GM19372 (cell line): Measurements from ENCODE around the gene PHACTR3.

ENCODE experiments used
- ATAC-seq: cut with Tn5 transposase; IDR thresholded peaks from one replicate; pipeline ENCODE4 v1.9.1; 2021; ENCODE audit warnings: mild to moderate bottlenecking, low read depth, moderate library complexity; ENCODE audit not compliant: unreplicated experiment

PHACTR3 gene

GRCh38 chr20:59667131-59667530 is 62.8 kb downstream of the PHACTR3 start:
- ATAC-seq, result no peak

GRCh38 chr20:59667981-59668515 is 63.7 kb downstream of the PHACTR3 start:
- ATAC-seq, result no peak

DNA sequence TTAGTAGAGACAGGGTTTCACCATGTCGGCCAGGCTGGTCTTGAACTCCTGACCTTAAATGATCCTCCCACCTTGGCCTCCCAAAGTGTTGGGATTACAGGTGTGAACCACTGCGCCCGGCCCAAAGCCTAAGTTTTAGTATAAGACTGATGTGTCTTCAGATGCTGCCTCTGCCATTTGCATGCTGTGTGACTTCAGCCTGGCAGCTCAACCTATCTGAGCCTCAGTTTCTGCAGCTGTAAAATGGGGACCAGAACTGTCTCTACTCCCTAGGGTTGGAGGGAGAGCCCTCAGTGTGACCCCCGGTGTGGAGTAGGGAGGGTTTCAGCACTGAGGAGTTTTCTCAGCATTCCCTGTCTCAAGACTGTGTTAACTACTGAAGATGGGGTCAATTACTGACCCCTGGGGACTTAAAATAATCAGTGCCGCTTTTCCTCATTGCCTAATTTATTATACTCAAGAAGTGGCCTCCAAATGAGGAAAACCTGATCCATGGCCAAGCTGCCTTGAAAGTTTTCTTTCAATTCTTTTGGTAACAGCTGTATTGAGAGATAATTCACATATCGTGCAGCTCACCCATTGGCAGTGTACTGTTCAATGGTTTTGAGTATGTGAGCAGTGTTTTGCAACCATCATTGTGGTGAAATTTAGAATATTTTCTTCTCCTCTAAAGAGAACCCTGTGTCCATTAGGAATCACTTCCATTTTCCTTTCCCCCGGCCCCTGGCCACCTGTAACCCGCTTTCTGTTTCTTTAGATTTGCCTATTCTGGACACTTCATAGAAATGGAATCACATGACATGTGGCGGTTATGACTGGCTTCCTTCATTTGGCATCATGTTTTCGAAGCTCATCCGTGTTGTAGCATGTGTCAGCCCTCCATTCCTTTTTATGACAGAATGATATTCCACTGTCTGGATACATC is 64.8 kb downstream of the PHACTR3 start:
- no peak for ATAC-seq

- ATAC-seq, result no peak
Measured at GRCh38 chr20:59670786-59671492, 66.6 kb downstream of the PHACTR3 start.

- no peak for ATAC-seq
Measured at GRCh38 chr20:59671661-59672471, 67.5 kb downstream of the PHACTR3 start.

- no peak for ATAC-seq
Measured at GRCh38 chr20:59672576-59672975, 68.2 kb downstream of the PHACTR3 start.

DNA sequence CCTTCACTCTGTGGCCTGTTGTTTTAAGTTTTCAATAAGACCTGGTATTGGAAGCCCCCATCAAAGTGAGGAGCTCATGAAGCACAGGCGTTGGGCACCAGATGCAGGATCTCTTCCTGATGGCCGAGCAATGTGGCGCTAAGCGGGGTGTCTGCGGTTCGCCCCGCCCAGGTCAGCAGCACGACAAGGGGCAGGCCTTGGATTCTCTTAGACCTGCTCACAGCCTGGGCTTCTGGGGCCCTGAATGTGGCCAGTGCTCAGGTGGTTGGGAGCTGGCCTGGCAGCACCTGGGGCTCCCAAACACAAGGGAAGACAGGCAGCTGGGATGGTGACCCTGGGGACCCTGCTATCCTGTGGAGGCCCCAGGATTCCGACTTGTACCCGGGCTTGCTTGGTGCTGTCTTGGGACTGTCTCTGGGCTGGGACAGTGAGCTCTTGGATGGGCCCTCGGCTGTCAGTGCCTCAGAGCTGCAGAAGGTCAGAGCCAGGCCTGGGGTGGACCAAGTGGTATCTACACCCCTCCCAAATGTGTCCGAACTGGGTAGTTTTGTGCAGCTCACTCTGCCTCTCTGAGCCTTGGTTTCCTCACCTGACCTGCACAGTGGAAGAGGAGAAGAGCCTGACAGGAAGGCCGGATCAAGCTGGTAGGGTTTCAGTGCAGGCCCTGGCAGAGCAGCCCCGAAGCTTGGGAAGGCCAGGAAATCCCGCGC is 69.1 kb downstream of the PHACTR3 start:
- ATAC-seq, result no peak

GRCh38 chr20:59673998-59674445 is 69.7 kb downstream of the PHACTR3 start:
- no peak for ATAC-seq

DNA sequence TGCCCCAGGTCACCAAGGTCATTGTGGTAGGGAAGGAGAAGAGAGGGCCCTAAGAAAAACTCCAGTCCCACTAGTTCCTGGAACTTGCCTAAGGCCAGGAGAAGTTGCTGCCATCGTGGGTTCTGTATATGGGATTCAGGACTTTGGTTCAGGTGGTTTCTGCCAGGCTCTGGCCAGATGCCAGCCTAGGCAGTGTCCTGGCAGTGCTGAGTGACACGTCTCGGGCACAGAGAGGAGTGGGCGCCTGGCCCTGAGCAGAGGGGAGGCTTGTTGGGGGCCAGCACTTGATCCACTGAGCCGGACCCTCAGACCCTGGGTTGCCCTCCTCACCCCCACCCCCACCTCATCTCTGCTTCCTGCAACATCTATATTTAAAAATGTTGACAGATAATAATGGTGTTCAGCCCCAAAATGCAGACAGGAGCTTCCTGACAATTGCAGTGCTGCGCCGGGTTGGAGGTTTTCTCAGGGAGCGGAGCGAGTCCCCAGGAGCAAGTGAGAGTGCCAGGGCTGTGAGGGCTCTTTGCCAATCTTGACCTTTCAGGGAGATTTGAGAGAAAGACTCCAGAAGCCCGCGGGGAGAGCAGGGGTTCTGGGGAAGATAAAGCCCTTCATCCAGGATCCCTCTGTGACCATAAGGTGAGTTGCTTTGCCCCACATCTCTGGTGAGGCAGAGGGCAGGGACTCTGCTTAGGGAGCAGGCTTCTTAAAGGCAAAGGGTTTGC is 71.9 kb downstream of the PHACTR3 start:
- no peak for ATAC-seq

DNA sequence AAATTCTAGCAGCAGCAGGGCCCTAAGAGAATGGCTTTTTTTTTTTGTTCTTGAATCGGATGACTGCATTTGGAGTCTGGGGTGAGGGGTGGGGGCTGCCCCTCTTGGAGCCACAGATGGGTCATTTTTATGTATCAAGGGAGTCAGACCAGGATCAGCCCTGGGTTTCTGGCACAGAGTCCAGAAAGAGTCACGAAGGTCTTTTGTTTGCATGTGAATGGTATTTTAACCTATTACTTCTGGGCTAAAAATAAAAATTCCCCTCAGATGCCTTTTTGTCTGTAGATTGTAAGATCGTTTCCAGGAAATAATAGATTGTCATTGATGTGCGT is 72.5 kb downstream of the PHACTR3 start:
- ATAC-seq, result no peak

GRCh38 chr20:59677586-59677985 is 73.2 kb downstream of the PHACTR3 start:
- no peak for ATAC-seq

DNA sequence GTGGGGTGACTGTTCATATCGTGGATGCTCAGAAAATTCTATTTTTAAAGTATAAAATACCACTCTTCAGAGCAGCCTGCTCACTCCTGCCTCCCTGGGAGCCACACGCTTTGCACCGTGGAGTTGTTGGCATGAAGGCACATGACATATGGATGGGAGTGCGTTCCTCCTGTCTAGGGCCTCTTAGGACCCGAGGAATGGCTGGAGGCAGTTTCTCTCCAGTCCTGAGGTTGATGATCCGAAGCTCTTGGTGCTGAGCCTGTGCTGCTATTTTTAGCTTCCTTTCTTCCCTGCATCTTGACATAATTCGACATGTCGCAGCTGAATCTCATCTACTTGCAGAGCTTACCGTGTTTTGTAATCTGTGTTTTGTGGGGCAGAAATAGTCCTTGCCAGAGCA is 73.9 kb downstream of the PHACTR3 start:
- ATAC-seq, result no peak

- no peak for ATAC-seq
Measured at GRCh38 chr20:59678951-59679350, 74.6 kb downstream of the PHACTR3 start.

GRCh38 chr20:59680148-59680650 is 75.9 kb downstream of the PHACTR3 start:
- no peak for ATAC-seq

DNA sequence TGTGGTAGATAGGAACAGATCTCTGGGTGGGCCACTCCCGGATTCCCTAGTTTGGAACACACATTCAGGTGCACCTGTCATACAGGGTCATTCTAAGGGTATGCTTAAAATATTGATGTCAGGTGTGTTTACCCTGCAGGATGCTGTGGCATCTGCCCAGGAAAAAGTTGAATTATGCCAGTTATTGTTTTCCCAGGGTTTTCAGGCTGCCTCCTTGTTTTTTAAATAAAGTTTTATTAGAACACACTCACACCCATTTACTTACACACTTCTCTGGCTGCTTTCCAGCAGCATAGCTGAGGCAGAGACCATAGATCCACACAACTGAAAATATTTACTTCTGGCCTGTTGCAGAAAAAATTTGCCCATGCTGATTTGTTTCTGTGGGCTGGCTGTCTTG is 76.5 kb downstream of the PHACTR3 start:
- ATAC-seq, result no peak

DNA sequence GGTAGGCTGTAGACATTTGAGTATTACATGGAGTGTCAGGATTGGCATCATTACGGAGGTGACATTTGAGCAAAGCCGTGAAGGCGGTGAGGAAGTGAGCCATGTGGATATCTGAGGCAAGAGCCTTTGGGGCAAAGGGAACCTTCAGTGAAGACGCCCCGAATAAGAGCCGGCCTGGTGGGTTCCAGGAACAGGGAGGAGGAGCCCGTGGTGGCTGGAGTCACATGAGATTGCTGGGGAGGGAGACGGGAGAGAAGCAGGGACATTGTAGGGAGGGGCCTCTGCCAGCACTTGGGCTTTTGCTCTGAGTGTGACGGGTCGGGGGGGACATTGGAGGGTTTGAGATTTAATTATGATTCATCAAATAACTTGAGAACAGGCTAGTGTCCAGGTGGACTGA is 78.3 kb downstream of the PHACTR3 start:
- no peak for ATAC-seq

DNA sequence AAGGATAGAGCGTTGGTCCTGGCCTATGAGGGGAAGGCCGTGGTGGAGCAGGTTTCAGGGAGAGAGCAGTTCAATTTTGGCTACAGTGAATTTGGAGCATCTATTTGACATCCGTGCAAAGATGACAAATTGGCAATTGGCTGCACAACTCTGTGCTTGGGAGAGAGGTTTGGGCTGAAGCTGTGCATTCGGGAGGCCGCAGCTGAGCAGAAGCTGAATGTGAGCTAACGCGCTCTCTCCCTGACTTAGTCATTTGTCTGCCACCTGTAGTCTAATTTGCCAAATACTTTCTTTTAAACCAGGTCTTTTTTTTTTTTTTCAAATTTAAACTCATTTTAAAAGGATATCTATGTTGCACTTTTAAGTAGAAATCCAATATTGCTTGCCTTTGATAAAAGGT is 78.8 kb downstream of the PHACTR3 start:
- no peak for ATAC-seq

DNA sequence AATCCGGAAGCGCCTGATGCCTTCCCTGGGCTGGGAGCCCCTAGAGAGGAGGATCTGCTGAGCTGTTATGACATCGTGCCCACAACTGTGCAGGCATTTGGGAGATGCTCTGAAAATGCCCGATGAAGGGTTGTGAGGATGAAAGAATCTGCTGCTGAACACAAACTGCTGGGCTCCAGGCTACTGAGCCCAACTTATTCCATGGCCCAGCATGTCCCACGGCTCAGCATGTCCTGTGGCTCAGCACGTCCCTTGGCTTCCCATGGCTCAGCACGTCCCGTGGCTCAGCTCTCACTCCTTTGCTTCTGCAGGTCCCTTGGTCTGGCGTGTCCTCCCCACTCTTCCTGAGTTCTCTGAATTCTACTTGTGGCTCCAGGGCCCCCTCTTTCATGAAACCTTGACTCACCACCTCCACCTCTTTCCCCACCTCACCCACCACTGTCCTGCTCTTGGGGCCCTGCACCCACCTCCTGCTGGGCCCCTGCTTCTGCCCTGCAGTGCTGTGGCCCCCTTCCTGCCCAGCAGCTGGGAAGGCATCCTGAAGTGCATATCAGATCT is 80.4 kb downstream of the PHACTR3 start:
- ATAC-seq, result no peak
